ENCODE measurements around the gene CDH4.

- no peak for TF ChIP-seq CTCF (IDR thresholded peaks at IDR 0.05; ENCODE audit: insufficient read depth, low read depth, low read length)
- TF ChIP-seq EZH2 (IDR thresholded peaks at IDR 0.05; ENCODE audit: insufficient read depth, low read length): no peak
Observed at GRCh38 chr20:61521687-61522420, 269.8 kb downstream of the CDH4 start.

Measured in astrocyte (in vitro differentiated cells and primary cell).